Adipocyte (in vitro differentiated cells): ENCODE results near the gene KCNJ12.
A peak's percentile ranks its signal among the peaks of the same experiment; 100 is the strongest.

Experiments used
- DNase-seq: peaks from one replicate; pipeline ENCODE4 v3.0.0-alpha.2; 2015; ENCODE audit warnings: low read depth
- H3K27me3 ChIP-seq: replicated peaks from 2 replicates; pipeline ENCODE4 v1.7.0; 2013; ENCODE audit warnings: mild to moderate bottlenecking, low read length, moderate library complexity; ENCODE audit not compliant: control insufficient read depth, insufficient read depth
- H3K36me3 ChIP-seq: 2 replicates; pipeline ENCODE4 v1.7.0; 2013; ENCODE audit warnings: low read length, mild to moderate bottlenecking, moderate library complexity; ENCODE audit not compliant: control insufficient read depth, insufficient read depth, severe bottlenecking
- H3K4me1 ChIP-seq: 2 replicates; pipeline ENCODE4 v1.7.0; 2013; ENCODE audit warnings: mild to moderate bottlenecking, low read length, moderate library complexity; ENCODE audit not compliant: control insufficient read depth, insufficient read depth
- H3K4me3 ChIP-seq: 2 replicates; pipeline ENCODE4 v1.7.0; 2013; ENCODE audit warnings: mild to moderate bottlenecking, low read length, moderate library complexity
- H3K9ac ChIP-seq: 2 replicates; pipeline ENCODE4 v1.7.0; 2013; ENCODE audit warnings: mild to moderate bottlenecking, low read length, moderate library complexity
- H3K9me3 ChIP-seq: 2 replicates; pipeline ENCODE4 v1.7.0; 2013; ENCODE audit warnings: mild to moderate bottlenecking, low read length, moderate library complexity; ENCODE audit not compliant: control insufficient read depth

Gene KCNJ12

GRCh38 chr17:21372256-21372954 lies 3.8 kb upstream of the KCNJ12 start:
- Histone ChIP-seq H3K27me3 (peaks cover 16% of the 10 kb centered on the region), H3K4me1 (peaks cover 21% of the 10 kb centered on the region), H3K9me3 (no peaks in the 10 kb centered on the region), H3K9ac (no peak overlapping the region), H3K36me3 (no peaks in the 10 kb centered on the region), H3K4me3 (no peak overlapping the region)
- DNase-seq: no peak

- Histone ChIP-seq H3K4me1 (peaks cover 21% of the 10 kb centered on the region), H3K9me3 (no peaks in the 10 kb centered on the region), H3K9ac (no peak overlapping the region), H3K27me3 (peaks cover 16% of the 10 kb centered on the region), H3K4me3 (no peak overlapping the region), H3K36me3 (no peaks in the 10 kb centered on the region)
- no peak for DNase-seq
Observed at GRCh38 chr17:21373036-21373435, 3.1 kb upstream of the KCNJ12 start.

GRCh38 chr17:21373696-21374440 lies 2.3 kb upstream of the KCNJ12 start:
- no peak for DNase-seq
- no peaks in the 10 kb centered on the region for H3K36me3 ChIP-seq
- H3K27me3 ChIP-seq: peaks cover 11% of the 10 kb centered on the region
- no peaks in the 10 kb centered on the region for H3K9me3 ChIP-seq
- no peak overlapping the region for H3K9ac ChIP-seq
- H3K4me3 ChIP-seq: no peak overlapping the region
- peaks cover 26% of the 10 kb centered on the region for H3K4me1 ChIP-seq

GRCh38 chr17:21374441-21375161 lies 1.6 kb upstream of the KCNJ12 start:
- no peak for DNase-seq
- Histone ChIP-seq H3K4me3 (no peak overlapping the region), H3K4me1 (peaks cover 26% of the 10 kb centered on the region), H3K9me3 (no peaks in the 10 kb centered on the region), H3K36me3 (no peaks in the 10 kb centered on the region), H3K9ac (no peak overlapping the region), H3K27me3 (peaks cover 11% of the 10 kb centered on the region)

GRCh38 chr17:21375162-21375560 lies 996 bp upstream of the KCNJ12 start:
- Histone ChIP-seq H3K9ac (no peak overlapping the region), H3K36me3 (no peaks in the 10 kb centered on the region), H3K4me1 (peaks cover 22% of the 10 kb centered on the region), H3K27me3 (peaks cover 11% of the 10 kb centered on the region), H3K4me3 (no peak overlapping the region), H3K9me3 (no peaks in the 10 kb centered on the region)
- DNase-seq: no peak

DNA sequence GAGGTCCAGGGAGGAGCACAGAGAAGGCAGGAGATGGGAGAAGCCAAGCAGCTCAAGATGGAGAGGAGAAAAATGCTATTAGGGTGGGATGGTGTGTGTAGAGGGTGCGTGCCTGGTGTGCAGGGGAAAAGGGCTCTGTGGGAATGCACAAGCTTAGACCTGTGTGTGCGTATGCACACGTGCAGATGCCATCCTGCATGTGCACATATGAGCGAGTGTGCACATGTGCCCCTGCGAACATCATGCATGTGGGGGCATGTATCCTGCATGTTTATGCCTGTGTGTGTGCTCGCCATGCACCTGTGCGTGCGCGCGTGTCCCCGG lies 438 bp upstream of the KCNJ12 start:
- Histone ChIP-seq H3K36me3 (no peaks in the 10 kb centered on the region), H3K4me3 (peak overlapping the region; percentile 83), H3K9ac (peak overlapping the region; percentile 85), H3K27me3 (peaks cover 11% of the 10 kb centered on the region), H3K9me3 (no peaks in the 10 kb centered on the region), H3K4me1 (peaks cover 16% of the 10 kb centered on the region)
- no peak for DNase-seq

DNA sequence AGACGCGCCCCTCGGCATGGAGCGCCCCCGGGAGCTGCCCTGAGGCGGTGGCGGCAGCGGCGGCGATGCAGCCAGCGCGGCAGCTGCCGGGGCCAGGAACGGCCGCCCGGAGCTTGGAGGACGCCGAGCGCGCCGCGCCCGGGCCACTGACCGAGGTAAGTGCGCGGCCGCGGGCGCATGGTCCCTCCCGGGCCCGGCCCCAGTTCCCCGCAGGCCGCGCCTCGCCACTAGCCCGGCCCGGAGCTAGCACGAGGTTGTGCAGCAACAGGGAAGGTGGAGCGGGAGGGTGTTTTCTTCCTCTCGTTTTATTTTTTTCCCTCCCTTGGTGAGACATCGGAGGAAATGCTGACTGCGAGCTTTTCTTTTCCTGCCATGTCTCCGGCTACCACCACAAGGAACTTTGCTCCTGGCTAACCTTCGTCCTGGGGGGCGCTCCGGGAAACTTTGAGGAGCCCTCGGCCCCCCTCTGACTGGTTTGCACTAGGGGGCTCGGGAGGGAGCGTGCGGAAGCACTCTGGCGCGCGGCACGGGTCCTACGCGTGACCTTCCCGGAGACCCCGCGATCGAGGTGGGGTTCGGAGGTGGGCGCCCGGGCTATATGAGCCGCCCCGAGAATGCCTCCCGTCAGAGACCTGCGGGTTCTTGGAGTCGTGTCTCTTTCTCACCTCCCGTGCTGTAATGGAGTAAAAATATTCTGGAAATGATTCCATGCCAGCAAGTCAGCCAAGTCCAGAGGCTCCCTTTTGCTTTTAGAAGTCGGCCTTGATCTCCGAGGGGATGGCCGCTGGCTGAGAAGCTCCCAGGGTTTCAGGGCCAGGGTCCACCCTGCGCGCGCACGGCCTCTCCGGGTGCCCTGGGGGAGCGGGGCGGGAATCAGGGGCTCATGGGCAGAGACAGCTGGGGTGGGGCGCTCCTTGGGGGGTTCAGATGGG lies 868 bp downstream of the KCNJ12 start:
- H3K4me3 ChIP-seq: peak overlapping the region; percentile 83
- H3K27me3 ChIP-seq: peaks cover 11% of the 10 kb centered on the region
- DNase-seq: peak; percentile 66
- no peaks in the 10 kb centered on the region for H3K9me3 ChIP-seq
- H3K4me1 ChIP-seq: peaks cover 16% of the 10 kb centered on the region
- H3K9ac ChIP-seq: peak overlapping the region; percentile 85
- H3K36me3 ChIP-seq: no peaks in the 10 kb centered on the region

GRCh38 chr17:21377705-21378396 lies 1.7 kb downstream of the KCNJ12 start:
- H3K27me3 ChIP-seq: peaks cover 11% of the 10 kb centered on the region
- peak overlapping the region; percentile 83 for H3K4me3 ChIP-seq
- H3K36me3 ChIP-seq: no peaks in the 10 kb centered on the region
- H3K9me3 ChIP-seq: no peaks in the 10 kb centered on the region
- DNase-seq: no peak
- H3K4me1 ChIP-seq: peaks cover 16% of the 10 kb centered on the region
- H3K9ac ChIP-seq: peak overlapping the region; percentile 85

DNA sequence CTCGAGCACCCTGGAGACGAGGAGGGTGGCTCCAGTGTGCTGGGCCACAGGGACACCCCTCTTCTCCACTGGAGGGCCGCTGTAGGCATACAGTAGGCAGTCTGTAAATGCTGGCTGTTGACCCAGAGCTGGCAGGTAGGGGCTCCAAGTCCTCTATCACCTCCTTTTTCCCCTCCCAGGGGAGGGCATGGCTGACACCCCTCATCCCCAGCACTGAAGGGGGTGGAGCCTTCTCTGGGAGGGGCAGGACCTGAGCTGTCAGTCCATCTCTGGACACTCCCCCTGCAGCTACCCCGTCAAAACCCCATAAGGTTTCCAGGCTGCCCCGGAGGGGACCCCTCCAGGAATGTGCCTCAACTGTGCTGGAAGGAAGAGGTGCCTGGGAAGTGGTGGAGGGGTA lies 2.4 kb downstream of the KCNJ12 start:
- Histone ChIP-seq H3K4me3 (peak overlapping the region; percentile 83), H3K4me1 (peaks cover 16% of the 10 kb centered on the region), H3K9me3 (no peaks in the 10 kb centered on the region), H3K9ac (peak overlapping the region; percentile 85), H3K36me3 (no peaks in the 10 kb centered on the region), H3K27me3 (peaks cover 11% of the 10 kb centered on the region)
- no peak for DNase-seq

- Histone ChIP-seq H3K9ac (no peak overlapping the region), H3K36me3 (no peaks in the 10 kb centered on the region), H3K4me1 (peaks cover 16% of the 10 kb centered on the region), H3K27me3 (peaks cover 11% of the 10 kb centered on the region), H3K9me3 (no peaks in the 10 kb centered on the region), H3K4me3 (no peak overlapping the region)
- no peak for DNase-seq
Observed at GRCh38 chr17:21379080-21379711, 3.0 kb downstream of the KCNJ12 start.
